Dendritic cell treated with granulocyte-macrophage colony-stimulating factor and Interleukin-4, amounts not matched to agents 40 ng/mL and 50 ng/mL, for 4 days (primary cell): ENCODE data around the gene LDLRAD4.

ENCODE experiments used
- H3K27ac Mint-ChIP-seq: one replicate; pipeline ENCODE4 v1.8.0; 2022; ENCODE audit warnings: mild to moderate bottlenecking, mixed read lengths
- H3K27me3 Mint-ChIP-seq: one replicate; pipeline ENCODE4 v1.8.0; 2022; ENCODE audit warnings: mild to moderate bottlenecking, mixed read lengths
- H3K36me3 Mint-ChIP-seq: one replicate; pipeline ENCODE4 v1.8.0; 2022; ENCODE audit warnings: low read depth, mixed read lengths
- H3K4me1 Mint-ChIP-seq: one replicate; pipeline ENCODE4 v1.8.0; 2022; ENCODE audit warnings: low read depth, mixed read lengths
- H3K4me3 Mint-ChIP-seq: one replicate; pipeline ENCODE4 v1.8.0; 2022; ENCODE audit warnings: mild to moderate bottlenecking, moderate library complexity, mixed read lengths
- H3K9me3 Mint-ChIP-seq: one replicate; pipeline ENCODE4 v1.8.0; 2022; ENCODE audit warnings: mixed read lengths
- intact Hi-C: fragments of 100-400 bp; cut with micrococcal nuclease; formaldehyde crosslinking; loops from one replicate; pipeline ENCODE4 v1.15.0; 2022

LDLRAD4 gene

GRCh38 chr18:13550418-13551304, 332.1 kb downstream of the LDLRAD4 start:
- Mint-ChIP-seq H3K27me3 (peaks cover 9% of the 10 kb centered on the region), H3K36me3 (peaks cover 27% of the 10 kb centered on the region), H3K4me3 (no peak overlapping the region), H3K9me3 (peaks cover 7% of the 10 kb centered on the region), H3K27ac (peak overlapping the region; percentile 79), H3K4me1 (peaks cover 45% of the 10 kb centered on the region)
- intact Hi-C loops: loop anchor here (5.0 to 10.0 kb wide), 2 partner anchors 174 to 262 kb away; partner anchors contain the start of genes FAM210A and RNMT

- H3K4me1 Mint-ChIP-seq: peaks cover 45% of the 10 kb centered on the region
- no peak overlapping the region for H3K4me3 Mint-ChIP-seq
- intact Hi-C loops: loop anchor here (5.0 to 10.0 kb wide), 2 partner anchors 174 to 261 kb away; partner anchors contain the start of genes FAM210A and RNMT
- H3K27me3 Mint-ChIP-seq: peaks cover 9% of the 10 kb centered on the region
- H3K36me3 Mint-ChIP-seq: peaks cover 27% of the 10 kb centered on the region
- H3K27ac Mint-ChIP-seq: peak overlapping the region; percentile 33
- peaks cover 7% of the 10 kb centered on the region for H3K9me3 Mint-ChIP-seq
Measured at GRCh38 chr18:13551305-13551603, 332.7 kb downstream of the LDLRAD4 start.

GRCh38 chr18:13551841-13552733, 333.5 kb downstream of the LDLRAD4 start:
- H3K4me3 Mint-ChIP-seq: no peak overlapping the region
- no peak overlapping the region for H3K27ac Mint-ChIP-seq
- peaks cover 45% of the 10 kb centered on the region for H3K4me1 Mint-ChIP-seq
- peaks cover 27% of the 10 kb centered on the region for H3K36me3 Mint-ChIP-seq
- intact Hi-C loops: loop anchor here (5.0 to 10.0 kb wide), 2 partner anchors 173 to 260 kb away; partner anchors contain the start of genes FAM210A and RNMT
- peaks cover 9% of the 10 kb centered on the region for H3K27me3 Mint-ChIP-seq
- peaks cover 7% of the 10 kb centered on the region for H3K9me3 Mint-ChIP-seq

- peaks cover 38% of the 10 kb centered on the region for H3K4me1 Mint-ChIP-seq
- no peak overlapping the region for H3K27ac Mint-ChIP-seq
- peaks cover 9% of the 10 kb centered on the region for H3K27me3 Mint-ChIP-seq
- intact Hi-C loops: loop anchor here (5.0 to 10.0 kb wide), 2 partner anchors 171 to 259 kb away; partner anchors contain the start of genes FAM210A and RNMT
- H3K4me3 Mint-ChIP-seq: no peak overlapping the region
- H3K36me3 Mint-ChIP-seq: peaks cover 16% of the 10 kb centered on the region
- no peaks in the 10 kb centered on the region for H3K9me3 Mint-ChIP-seq
Measured at GRCh38 chr18:13553449-13553848, 334.9 kb downstream of the LDLRAD4 start.

GRCh38 chr18:13555192-13555591, 336.6 kb downstream of the LDLRAD4 start:
- Mint-ChIP-seq H3K4me1 (peaks cover 27% of the 10 kb centered on the region), H3K4me3 (no peak overlapping the region), H3K9me3 (no peaks in the 10 kb centered on the region), H3K36me3 (peaks cover 16% of the 10 kb centered on the region), H3K27ac (no peak overlapping the region), H3K27me3 (peaks cover 9% of the 10 kb centered on the region)
- intact Hi-C loops: loop anchor here (10.0 kb wide), 1 partner anchor 170 kb away; the partner anchor contains the start of genes FAM210A and RNMT

- Mint-ChIP-seq H3K4me3 (no peak overlapping the region), H3K27ac (no peak overlapping the region), H3K9me3 (no peaks in the 10 kb centered on the region), H3K4me1 (peaks cover 27% of the 10 kb centered on the region), H3K36me3 (peaks cover 9% of the 10 kb centered on the region), H3K27me3 (peaks cover 9% of the 10 kb centered on the region)
- intact Hi-C loops: loop anchor here (10.0 kb wide), 1 partner anchor 169 kb away; the partner anchor contains the start of genes FAM210A and RNMT
Measured at GRCh38 chr18:13555865-13556264, 337.3 kb downstream of the LDLRAD4 start.

GRCh38 chr18:13556502-13556901, 337.9 kb downstream of the LDLRAD4 start:
- Mint-ChIP-seq H3K36me3 (peaks cover 3% of the 10 kb centered on the region), H3K9me3 (no peaks in the 10 kb centered on the region), H3K27ac (no peak overlapping the region), H3K4me3 (no peak overlapping the region), H3K4me1 (peaks cover 27% of the 10 kb centered on the region), H3K27me3 (peaks cover 3% of the 10 kb centered on the region)
- intact Hi-C loops: loop anchor here (10.0 kb wide), 1 partner anchor 168 kb away; the partner anchor contains the start of genes FAM210A and RNMT

GRCh38 chr18:13558124-13558523, 339.6 kb downstream of the LDLRAD4 start:
- Mint-ChIP-seq H3K27ac (no peak overlapping the region), H3K27me3 (no peaks in the 10 kb centered on the region), H3K36me3 (no peaks in the 10 kb centered on the region), H3K4me3 (no peak overlapping the region), H3K9me3 (no peaks in the 10 kb centered on the region), H3K4me1 (peaks cover 39% of the 10 kb centered on the region)
- intact Hi-C loops: loop anchor here (1.0 to 10.0 kb wide), 2 partner anchors 72 to 167 kb away; partner anchors contain the start of genes FAM210A and RNMT

- H3K9me3 Mint-ChIP-seq: no peaks in the 10 kb centered on the region
- no peak overlapping the region for H3K4me3 Mint-ChIP-seq
- H3K36me3 Mint-ChIP-seq: no peaks in the 10 kb centered on the region
- no peak overlapping the region for H3K27ac Mint-ChIP-seq
- H3K4me1 Mint-ChIP-seq: peaks cover 46% of the 10 kb centered on the region
- intact Hi-C loops: loop anchor here (1.0 to 10.0 kb wide), 2 partner anchors 72 to 166 kb away; partner anchors contain the start of genes FAM210A and RNMT
- no peaks in the 10 kb centered on the region for H3K27me3 Mint-ChIP-seq
Measured at GRCh38 chr18:13558790-13559189, 340.2 kb downstream of the LDLRAD4 start.

- no peaks in the 10 kb centered on the region for H3K27me3 Mint-ChIP-seq
- intact Hi-C loops: loop anchor here (5.0 to 10.0 kb wide), 2 partner anchors 53 to 165 kb away; partner anchors contain the start of genes FAM210A and RNMT
Measured at GRCh38 chr18:13559754-13560153, 341.2 kb downstream of the LDLRAD4 start.

GRCh38 chr18:13560306-13560705, 341.7 kb downstream of the LDLRAD4 start:
- no peaks in the 10 kb centered on the region for H3K9me3 Mint-ChIP-seq

More at GRCh38 chr18:13559754-13560153, 341.2 kb downstream of the LDLRAD4 start:
- H3K27ac Mint-ChIP-seq: no peak overlapping the region
- no peak overlapping the region for H3K4me3 Mint-ChIP-seq
- H3K9me3 Mint-ChIP-seq: no peaks in the 10 kb centered on the region
- H3K4me1 Mint-ChIP-seq: peaks cover 53% of the 10 kb centered on the region
- no peaks in the 10 kb centered on the region for H3K36me3 Mint-ChIP-seq

GRCh38 chr18:13562494-13563029, 344.0 kb downstream of the LDLRAD4 start:
- Mint-ChIP-seq H3K4me1 (peaks cover 77% of the 10 kb centered on the region), H3K36me3 (no peaks in the 10 kb centered on the region), H3K4me3 (peak overlapping the region; percentile 30), H3K27me3 (no peaks in the 10 kb centered on the region), H3K9me3 (no peaks in the 10 kb centered on the region), H3K27ac (peak overlapping the region; percentile 81)
- intact Hi-C loops: loop anchor here (2.0 to 5.0 kb wide), 2 partner anchors 14 to 50 kb away; no protein-coding TSS in a partner anchor

More at GRCh38 chr18:13560306-13560705, 341.7 kb downstream of the LDLRAD4 start:
- intact Hi-C loops: loop anchor here (5.0 kb wide), 1 partner anchor 52 kb away; no protein-coding TSS in a partner anchor
- Mint-ChIP-seq H3K4me3 (no peak overlapping the region), H3K4me1 (peaks cover 55% of the 10 kb centered on the region), H3K27ac (no peak overlapping the region), H3K36me3 (no peaks in the 10 kb centered on the region), H3K27me3 (no peaks in the 10 kb centered on the region)

- H3K27ac Mint-ChIP-seq: peak overlapping the region; percentile 81
- no peaks in the 10 kb centered on the region for H3K9me3 Mint-ChIP-seq
- intact Hi-C loops: loop anchor here (2.0 to 5.0 kb wide), 2 partner anchors 13 to 49 kb away; no protein-coding TSS in a partner anchor
- H3K4me1 Mint-ChIP-seq: peaks cover 80% of the 10 kb centered on the region
- H3K36me3 Mint-ChIP-seq: no peaks in the 10 kb centered on the region
- H3K4me3 Mint-ChIP-seq: no peak overlapping the region
- H3K27me3 Mint-ChIP-seq: no peaks in the 10 kb centered on the region
Measured at GRCh38 chr18:13563390-13563805, 344.8 kb downstream of the LDLRAD4 start.
